Vagina (tissue), 2 donors: ENCODE measurements around the gene RBM25. TPM values are rescaled to one million over a fixed set of nuclear protein-coding genes. Genes with fewer than 3 reads are reported as not detected.
A peak's percentile ranks its signal among the peaks of the same experiment; 100 is the strongest.

ENCODE experiments used
- DNase-seq, 2 donors: peaks; one replicate each; pipeline ENCODE4 v3.0.0-alpha.2; 2017; ENCODE audit errors: extremely low spot score in 2 of 2
- H3K27ac ChIP-seq: fragments of 200-600 bp; sonication (generic); one replicate; pipeline ENCODE4 v1.5.1; 2019
- H3K27me3 ChIP-seq: fragments of 200-600 bp; sonication (generic); one replicate; pipeline ENCODE4 v1.5.1; 2019
- H3K36me3 ChIP-seq, 2 donors: fragments of 200-600 bp; sonication (generic); one replicate each; pipeline ENCODE4 v1.5.1; 2017 to 2019
- H3K4me1 ChIP-seq: fragments of 200-600 bp; sonication (generic); one replicate; pipeline ENCODE4 v1.5.1; 2019
- H3K4me3 ChIP-seq, 2 donors: fragments of 200-600 bp; sonication (generic); 1 replicate in 1 of 2; 2 replicates in 1 of 2; pipeline ENCODE4 v1.5.1; 2016 to 2019
- H3K9me3 ChIP-seq: fragments of 200-600 bp; sonication (generic); one replicate; pipeline ENCODE4 v1.5.1; 2019
- POLR2A ChIP-seq, 2 donors: fragments of 450-650 bp; IDR thresholded peaks; one replicate each; pipeline ENCODE4 v1.6.1; 2017; ENCODE audit warnings: antibody characterized with exemption in 2 of 2, mild to moderate bottlenecking in 2 of 2, moderate library complexity in 2 of 2
- POLR2AphosphoS5 ChIP-seq, 2 donors: sonication (generic); formaldehyde crosslinking; IDR thresholded peaks; one replicate each; pipeline ENCODE4 v1.9.0; 2017; ENCODE audit warnings: antibody characterized with exemption in 2 of 2, mild to moderate bottlenecking in 2 of 2, low read depth in 1 of 2; ENCODE audit not compliant: insufficient read depth in 1 of 2
- intact Hi-C: fragments of 100-400 bp; cut with DNase I; formaldehyde crosslinking; loops from one replicate; pipeline ENCODE4 v1.15.1; 2023
- total RNA-seq: library from RNA; depleted of rRNA; stranded (reverse); fragments of >200 nt; gene quantifications from one replicate; pipeline ENCODE4 v1.2.3, GENCODE V29; 2016
- TF ChIP-seq, protein P1 (sequence below), 3 experiments: fragments of 450-650 bp in 2 of 3; fragments of 200-600 bp in 1 of 3; sonication (generic) in 1 of 3; IDR thresholded peaks; one replicate each; pipeline ENCODE4 v1.5.1; 2017 to 2019; ENCODE audit warnings: antibody characterized with exemption in 3 of 3, mild to moderate bottlenecking in 2 of 3, moderate library complexity in 2 of 3

The RBM25 gene
- total RNA-seq, 1 donor from 2014 or later: 58.2 TPM

DNA sequence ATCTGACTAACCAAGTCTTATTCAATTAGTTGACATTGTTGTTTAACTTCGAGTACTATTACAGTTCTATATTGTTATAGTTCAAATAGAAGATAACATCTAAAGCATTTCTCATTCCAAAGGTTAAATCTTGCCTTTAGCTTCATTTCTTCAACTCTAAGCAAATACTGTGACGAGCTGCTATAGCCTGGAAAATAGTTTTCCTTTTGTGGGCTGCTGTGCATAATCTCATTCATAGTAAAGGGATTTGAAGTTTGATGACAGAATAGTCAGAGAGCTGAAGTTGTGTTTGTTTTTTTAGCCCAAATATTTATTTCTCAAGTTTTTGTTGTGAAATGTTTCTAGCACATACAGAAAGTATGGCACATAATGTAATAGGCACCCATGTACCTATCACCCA, 91.4 kb downstream of the RBM25 start:
- TF ChIP-seq POLR2A (IDR thresholded peaks at IDR 0.05) (no peak), POLR2AphosphoS5 (IDR thresholded peaks at IDR 0.05; ENCODE audit: insufficient read depth in 1 of 2, low read depth in 1 of 2) (no peak)
- TF ChIP-seq, protein P1, sequence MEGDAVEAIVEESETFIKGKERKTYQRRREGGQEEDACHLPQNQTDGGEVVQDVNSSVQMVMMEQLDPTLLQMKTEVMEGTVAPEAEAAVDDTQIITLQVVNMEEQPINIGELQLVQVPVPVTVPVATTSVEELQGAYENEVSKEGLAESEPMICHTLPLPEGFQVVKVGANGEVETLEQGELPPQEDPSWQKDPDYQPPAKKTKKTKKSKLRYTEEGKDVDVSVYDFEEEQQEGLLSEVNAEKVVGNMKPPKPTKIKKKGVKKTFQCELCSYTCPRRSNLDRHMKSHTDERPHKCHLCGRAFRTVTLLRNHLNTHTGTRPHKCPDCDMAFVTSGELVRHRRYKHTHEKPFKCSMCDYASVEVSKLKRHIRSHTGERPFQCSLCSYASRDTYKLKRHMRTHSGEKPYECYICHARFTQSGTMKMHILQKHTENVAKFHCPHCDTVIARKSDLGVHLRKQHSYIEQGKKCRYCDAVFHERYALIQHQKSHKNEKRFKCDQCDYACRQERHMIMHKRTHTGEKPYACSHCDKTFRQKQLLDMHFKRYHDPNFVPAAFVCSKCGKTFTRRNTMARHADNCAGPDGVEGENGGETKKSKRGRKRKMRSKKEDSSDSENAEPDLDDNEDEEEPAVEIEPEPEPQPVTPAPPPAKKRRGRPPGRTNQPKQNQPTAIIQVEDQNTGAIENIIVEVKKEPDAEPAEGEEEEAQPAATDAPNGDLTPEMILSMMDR (IDR thresholded peaks at IDR 0.05): no peak
- intact Hi-C loops: no loop called here
- H3K9me3 ChIP-seq: no peaks in the 10 kb centered on the region
- H3K4me1 ChIP-seq: peaks cover 15% of the 10 kb centered on the region
- no peak overlapping the region for H3K4me3 ChIP-seq
- peaks cover 0 to 42% of the 10 kb centered on the region in 2 donors for H3K36me3 ChIP-seq
- no peak overlapping the region for H3K27ac ChIP-seq
- H3K27me3 ChIP-seq: no peaks in the 10 kb centered on the region
- DNase-seq: no peak

DNA sequence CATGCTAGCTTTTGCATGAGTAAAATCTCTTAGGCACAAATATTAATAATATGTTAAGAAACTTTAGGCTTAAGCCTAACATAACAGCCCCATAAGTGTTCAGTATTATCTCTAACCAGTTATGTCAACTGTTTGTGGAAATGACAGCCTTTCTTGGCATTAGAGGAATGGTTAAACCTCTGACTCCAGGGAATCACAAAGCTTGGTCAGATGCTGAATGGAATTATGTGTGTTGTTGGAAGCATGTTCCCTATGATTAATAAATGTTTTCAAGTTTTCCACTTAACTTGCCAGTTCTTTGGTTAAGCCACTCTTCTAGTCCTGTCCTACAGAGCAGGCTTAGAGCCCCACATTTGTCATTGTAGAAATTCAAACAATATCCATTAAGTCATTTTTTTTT, 94.9 kb downstream of the RBM25 start:
- H3K27ac ChIP-seq: no peak overlapping the region
- TF ChIP-seq POLR2A (IDR thresholded peaks at IDR 0.05) (no peak), POLR2AphosphoS5 (IDR thresholded peaks at IDR 0.05; ENCODE audit: insufficient read depth in 1 of 2, low read depth in 1 of 2) (no peak)
- TF ChIP-seq, protein P1 (IDR thresholded peaks at IDR 0.05): no peak
- H3K27me3 ChIP-seq: no peaks in the 10 kb centered on the region
- DNase-seq: no peak
- H3K36me3 ChIP-seq: peaks cover 0 to 55% of the 10 kb centered on the region in 2 donors
- no peaks in the 10 kb centered on the region for H3K4me1 ChIP-seq
- H3K4me3 ChIP-seq: no peak overlapping the region
- intact Hi-C loops: no loop called here
- H3K9me3 ChIP-seq: no peaks in the 10 kb centered on the region

DNA sequence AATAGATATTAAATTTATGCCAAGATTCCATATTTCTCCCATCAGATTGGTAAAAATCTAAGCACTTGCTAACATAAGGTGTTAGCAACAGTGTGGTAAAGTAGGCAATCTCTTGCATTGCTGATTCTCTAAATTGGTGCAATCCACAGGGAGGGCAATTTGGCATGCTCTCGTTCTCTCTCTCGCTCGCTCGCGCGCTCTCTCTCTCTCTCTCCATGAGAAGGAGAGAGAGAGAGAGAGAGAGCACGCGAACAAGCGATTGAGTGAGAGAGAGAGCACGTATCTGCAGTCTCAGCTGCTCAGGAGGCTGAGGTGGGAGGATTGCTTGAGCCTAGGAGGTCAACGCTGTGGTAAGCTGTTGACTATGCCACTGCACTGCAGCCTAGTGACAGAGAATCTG, 103.9 kb downstream of the RBM25 start:
- TF ChIP-seq, protein P1 (IDR thresholded peaks at IDR 0.05): no peak
- TF ChIP-seq POLR2A (IDR thresholded peaks at IDR 0.05) (no peak), POLR2AphosphoS5 (IDR thresholded peaks at IDR 0.05; ENCODE audit: insufficient read depth in 1 of 2, low read depth in 1 of 2) (no peak)
- Histone ChIP-seq H3K27ac (no peak overlapping the region), H3K4me1 (no peaks in the 10 kb centered on the region), H3K4me3 (no peak overlapping the region), H3K9me3 (no peaks in the 10 kb centered on the region), H3K27me3 (no peaks in the 10 kb centered on the region), H3K36me3 (peaks cover 0 to 48% of the 10 kb centered on the region in 2 donors)
- intact Hi-C loops: no loop called here
- DNase-seq: no peak

DNA sequence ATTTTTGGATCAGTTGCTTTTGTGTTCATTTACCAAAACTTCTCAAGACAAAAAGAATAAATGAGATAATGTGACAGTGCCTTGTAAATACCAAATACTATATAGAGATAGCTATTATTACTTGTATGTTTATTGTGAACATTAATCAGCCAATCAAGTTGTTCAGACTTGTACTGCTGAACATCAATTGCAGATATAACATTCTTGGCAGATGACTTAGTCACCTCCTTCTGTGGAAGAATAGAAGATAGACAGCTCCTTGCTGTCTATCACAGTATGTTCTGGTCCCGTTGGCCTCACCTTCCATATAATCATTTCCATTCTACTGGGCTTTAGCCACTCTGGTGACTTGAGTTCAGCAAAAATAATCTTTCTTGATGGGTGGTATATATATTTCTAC, 108.1 kb downstream of the RBM25 start:
- intact Hi-C loops: no loop called here
- no peaks in the 10 kb centered on the region for H3K9me3 ChIP-seq
- peaks cover 0 to 44% of the 10 kb centered on the region in 2 donors for H3K36me3 ChIP-seq
- no peak overlapping the region for H3K4me3 ChIP-seq
- DNase-seq: no peak
- no peaks in the 10 kb centered on the region for H3K27me3 ChIP-seq
- no peaks in the 10 kb centered on the region for H3K4me1 ChIP-seq
- TF ChIP-seq, protein P1 (IDR thresholded peaks at IDR 0.05): no peak
- no peak for TF ChIP-seq POLR2A (IDR thresholded peaks at IDR 0.05)
- no peak for TF ChIP-seq POLR2AphosphoS5 (IDR thresholded peaks at IDR 0.05; ENCODE audit: insufficient read depth in 1 of 2, low read depth in 1 of 2)
- no peak overlapping the region for H3K27ac ChIP-seq

DNA sequence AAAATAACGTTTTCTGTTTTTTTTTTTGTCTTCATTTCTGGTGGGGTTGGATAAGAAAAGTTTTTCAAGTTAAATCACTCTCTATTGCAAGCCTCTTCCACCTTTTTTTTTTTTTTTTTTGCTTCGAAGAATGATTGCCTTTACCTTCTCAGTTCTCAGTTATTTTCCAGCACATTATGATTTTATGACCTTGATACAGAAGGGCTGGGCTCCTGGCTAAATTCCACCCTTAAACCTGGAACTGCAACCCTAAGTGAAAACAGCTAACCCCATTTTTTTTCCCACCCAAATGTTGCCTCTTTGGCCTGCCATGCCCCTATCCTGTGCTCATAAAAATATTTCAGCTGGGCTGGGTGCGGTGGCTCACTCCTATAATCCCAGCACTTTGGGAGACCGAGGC, 109.4 kb downstream of the RBM25 start:
- intact Hi-C loops: no loop called here
- no peaks in the 10 kb centered on the region for H3K4me1 ChIP-seq
- no peaks in the 10 kb centered on the region for H3K27me3 ChIP-seq
- no peak overlapping the region for H3K4me3 ChIP-seq
- no peak overlapping the region for H3K27ac ChIP-seq
- no peaks in the 10 kb centered on the region for H3K9me3 ChIP-seq
- TF ChIP-seq POLR2A (IDR thresholded peaks at IDR 0.05) (no peak), POLR2AphosphoS5 (IDR thresholded peaks at IDR 0.05; ENCODE audit: insufficient read depth in 1 of 2, low read depth in 1 of 2) (no peak)
- TF ChIP-seq, protein P1 (IDR thresholded peaks at IDR 0.05): no peak
- H3K36me3 ChIP-seq: peaks cover 0 to 48% of the 10 kb centered on the region in 2 donors
- peak in 1 of 2 donors; percentile 3 for DNase-seq
